ENCODE data around the gene PGM2L1. TPM values are rescaled to one million over a fixed set of nuclear protein-coding genes. Genes with fewer than 3 reads are reported as not detected.
"Not testable (repeated sequence)": the region's sequence is repeated elsewhere in the genome, so short reads cannot be mapped to it uniquely, and the experiment has no call there.

Gene PGM2L1
- total RNA-seq, 1 donor from 2014 or later, result 4.0 TPM

GRCh38 chr11:74418509-74418895 lies 20.3 kb upstream of the PGM2L1 start:
- Mint-ChIP-seq H3K27ac (peak overlapping the region; percentile 74), H3K9me3 (no peaks in the 10 kb centered on the region), H3K4me3 (no peak overlapping the region), H3K27me3 (ENCODE audit: insufficient read depth) (peaks cover 2% of the 10 kb centered on the region), H3K36me3 (ENCODE audit: low read depth) (no peaks in the 10 kb centered on the region), H3K4me1 (ENCODE audit: low read depth) (peaks cover 17% of the 10 kb centered on the region)
- intact Hi-C loops (cut with micrococcal nuclease), result loop anchor here (1.0 kb wide), 1 partner anchor 30 kb away; no protein-coding TSS in a partner anchor
- no peak for DNase-seq (ENCODE audit: low spot score)

- no peaks in the 10 kb centered on the region for H3K9me3 Mint-ChIP-seq
- peaks cover 4% of the 10 kb centered on the region for H3K27me3 Mint-ChIP-seq (ENCODE audit: insufficient read depth)
- no peak overlapping the region for H3K4me3 Mint-ChIP-seq
- intact Hi-C loops (cut with micrococcal nuclease), result loop anchor here (1.0 kb wide), 2 partner anchors 20 to 30 kb away; partner anchors contain the start of gene PGM2L1
- H3K4me1 Mint-ChIP-seq (ENCODE audit: low read depth), result peaks cover 20% of the 10 kb centered on the region
- H3K36me3 Mint-ChIP-seq (ENCODE audit: low read depth), result no peaks in the 10 kb centered on the region
- peak overlapping the region; percentile 90 for H3K27ac Mint-ChIP-seq
- DNase-seq (ENCODE audit: low spot score), result no peak
These were observed 19.8 kb upstream of the PGM2L1 start for GRCh38 chr11:74417860-74418508.

- intact Hi-C loops (cut with micrococcal nuclease), result loop anchor here (1.0 kb wide), 1 partner anchor 19 kb away; the partner anchor contains the start of gene PGM2L1
- Mint-ChIP-seq H3K4me1 (ENCODE audit: low read depth) (peaks cover 26% of the 10 kb centered on the region), H3K4me3 (no peak overlapping the region), H3K27me3 (ENCODE audit: insufficient read depth) (peaks cover 6% of the 10 kb centered on the region), H3K27ac (peak overlapping the region; percentile 90), H3K36me3 (ENCODE audit: low read depth) (no peaks in the 10 kb centered on the region), H3K9me3 (no peaks in the 10 kb centered on the region)
- DNase-seq (ENCODE audit: low spot score), result no peak
These were observed 19.2 kb upstream of the PGM2L1 start for GRCh38 chr11:74417379-74417804.

- intact Hi-C loops (cut with micrococcal nuclease), result loop anchor here (1.0 kb wide), 1 partner anchor 19 kb away; the partner anchor contains the start of gene PGM2L1
- not testable (repeated sequence) for DNase-seq (ENCODE audit: low spot score); H3K4me3 Mint-ChIP-seq; H3K36me3 Mint-ChIP-seq (ENCODE audit: low read depth); H3K9me3 Mint-ChIP-seq; H3K27me3 Mint-ChIP-seq (ENCODE audit: insufficient read depth)
- Mint-ChIP-seq H3K27ac (peak overlapping the region; percentile 67), H3K4me1 (ENCODE audit: low read depth) (peaks cover 26% of the 10 kb centered on the region)
These were observed 18.7 kb upstream of the PGM2L1 start for GRCh38 chr11:74416974-74417373.

GRCh38 chr11:74412733-74413359 lies 14.6 kb upstream of the PGM2L1 start:
- Mint-ChIP-seq H3K36me3 (ENCODE audit: low read depth) (no peaks in the 10 kb centered on the region), H3K27me3 (ENCODE audit: insufficient read depth) (peaks cover 4% of the 10 kb centered on the region), H3K9me3 (no peaks in the 10 kb centered on the region), H3K27ac (peak overlapping the region; percentile 21), H3K4me3 (no peak overlapping the region), H3K4me1 (ENCODE audit: low read depth) (peaks cover 16% of the 10 kb centered on the region)
- no peak for DNase-seq (ENCODE audit: low spot score)
- intact Hi-C loops (cut with micrococcal nuclease), result loop anchor here (2.0 kb wide), 1 partner anchor 14 kb away; the partner anchor contains the start of gene PGM2L1

GRCh38 chr11:74412321-74412720 lies 14.1 kb upstream of the PGM2L1 start:
- Mint-ChIP-seq H3K27me3 (ENCODE audit: insufficient read depth) (peaks cover 5% of the 10 kb centered on the region), H3K27ac (no peak overlapping the region), H3K4me1 (ENCODE audit: low read depth) (peaks cover 11% of the 10 kb centered on the region), H3K9me3 (no peaks in the 10 kb centered on the region), H3K4me3 (no peak overlapping the region), H3K36me3 (ENCODE audit: low read depth) (no peaks in the 10 kb centered on the region)
- no peak for DNase-seq (ENCODE audit: low spot score)
- intact Hi-C loops (cut with micrococcal nuclease), result loop anchor here (2.0 kb wide), 1 partner anchor 14 kb away; the partner anchor contains the start of gene PGM2L1

- Mint-ChIP-seq H3K27ac (no peak overlapping the region), H3K27me3 (ENCODE audit: insufficient read depth) (peaks cover 8% of the 10 kb centered on the region)
These were observed 11.4 kb upstream of the PGM2L1 start for GRCh38 chr11:74409633-74410032.

GRCh38 chr11:74403607-74404321 lies 5.5 kb upstream of the PGM2L1 start:
- DNase-seq (ENCODE audit: low spot score), result no peak
- H3K9me3 Mint-ChIP-seq, result no peaks in the 10 kb centered on the region
- no peak overlapping the region for H3K27ac Mint-ChIP-seq
- no peak overlapping the region for H3K4me3 Mint-ChIP-seq
- H3K36me3 Mint-ChIP-seq (ENCODE audit: low read depth), result no peaks in the 10 kb centered on the region
- intact Hi-C loops (cut with micrococcal nuclease), result no loop called here
- peaks cover 6% of the 10 kb centered on the region for H3K27me3 Mint-ChIP-seq (ENCODE audit: insufficient read depth)
- H3K4me1 Mint-ChIP-seq (ENCODE audit: low read depth), result peaks cover 14% of the 10 kb centered on the region

More at GRCh38 chr11:74409633-74410032, 11.4 kb upstream of the PGM2L1 start:
- no peaks in the 10 kb centered on the region for H3K36me3 Mint-ChIP-seq (ENCODE audit: low read depth)
- intact Hi-C loops (cut with micrococcal nuclease), result no loop called here
- H3K9me3 Mint-ChIP-seq, result no peaks in the 10 kb centered on the region
- H3K4me1 Mint-ChIP-seq (ENCODE audit: low read depth), result peaks cover 9% of the 10 kb centered on the region
- no peak overlapping the region for H3K4me3 Mint-ChIP-seq
- no peak for DNase-seq (ENCODE audit: low spot score)

- peak overlapping the region; percentile 53 for H3K27ac Mint-ChIP-seq
- H3K36me3 Mint-ChIP-seq (ENCODE audit: low read depth), result no peaks in the 10 kb centered on the region
- peaks cover 3% of the 10 kb centered on the region for H3K27me3 Mint-ChIP-seq (ENCODE audit: insufficient read depth)
- DNase-seq (ENCODE audit: low spot score), result no peak
- no peaks in the 10 kb centered on the region for H3K9me3 Mint-ChIP-seq
- peaks cover 25% of the 10 kb centered on the region for H3K4me1 Mint-ChIP-seq (ENCODE audit: low read depth)
- intact Hi-C loops (cut with micrococcal nuclease), result no loop called here
- H3K4me3 Mint-ChIP-seq, result no peak overlapping the region
These were observed 2.4 kb upstream of the PGM2L1 start for GRCh38 chr11:74400606-74401005.

- Mint-ChIP-seq H3K9me3 (no peaks in the 10 kb centered on the region), H3K27me3 (ENCODE audit: insufficient read depth) (peaks cover 2% of the 10 kb centered on the region), H3K27ac (peak overlapping the region; percentile 83), H3K4me1 (ENCODE audit: low read depth) (peaks cover 38% of the 10 kb centered on the region), H3K4me3 (peak overlapping the region; percentile 90), H3K36me3 (ENCODE audit: low read depth) (no peaks in the 10 kb centered on the region)
- peak; percentile 33 for DNase-seq (ENCODE audit: low spot score)
- intact Hi-C loops (cut with micrococcal nuclease), result loop anchor here (1.0 to 10.0 kb wide), 17 partner anchors 9 to 1090 kb away; partner anchors contain the start of genes ARHGEF17, C2CD3, COA4 and FAM168A
These were observed 561 bp downstream of the PGM2L1 start for GRCh38 chr11:74397501-74398243.

- no peak for DNase-seq (ENCODE audit: low spot score)
- intact Hi-C loops (cut with micrococcal nuclease), result loop anchor here (10.0 kb wide), 1 partner anchor 553 kb away; the partner anchor contains the start of genes SPCS2 and XRRA1
- Mint-ChIP-seq H3K4me3 (no peak overlapping the region), H3K9me3 (no peaks in the 10 kb centered on the region), H3K27ac (no peak overlapping the region), H3K4me1 (ENCODE audit: low read depth) (peaks cover 41% of the 10 kb centered on the region), H3K27me3 (ENCODE audit: insufficient read depth) (no peaks in the 10 kb centered on the region), H3K36me3 (ENCODE audit: low read depth) (no peaks in the 10 kb centered on the region)
These were observed 6.0 kb downstream of the PGM2L1 start for GRCh38 chr11:74392256-74392655.

GRCh38 chr11:74391193-74391592 lies 7.0 kb downstream of the PGM2L1 start:
- no peaks in the 10 kb centered on the region for H3K36me3 Mint-ChIP-seq (ENCODE audit: low read depth)
- no peak overlapping the region for H3K4me3 Mint-ChIP-seq
- DNase-seq (ENCODE audit: low spot score), result no peak
- H3K27me3 Mint-ChIP-seq (ENCODE audit: insufficient read depth), result no peaks in the 10 kb centered on the region
- peak overlapping the region; percentile 41 for H3K27ac Mint-ChIP-seq
- intact Hi-C loops (cut with micrococcal nuclease), result loop anchor here (10.0 kb wide), 1 partner anchor 554 kb away; the partner anchor contains the start of genes SPCS2 and XRRA1
- H3K4me1 Mint-ChIP-seq (ENCODE audit: low read depth), result peaks cover 36% of the 10 kb centered on the region
- H3K9me3 Mint-ChIP-seq, result no peaks in the 10 kb centered on the region

Measured in activated T-helper 1 cell treated with anti-CD3 and anti-CD28 coated beads, Interleukin-12 subunit alpha, Interleukin-12 subunit beta, Interleukin-2, Interleukin-4 antibody, amounts not matched to agents 30 ng/mL and 10 ng/mL and 1 ng/mL, durations not matched to agents 14 hours and 24 hours and 36 hours (primary cell).